Measurements from ENCODE around the gene PRPF39.
"Not testable (repeated sequence)": the region's sequence is repeated elsewhere in the genome, so short reads cannot be mapped to it uniquely, and the experiment has no call there.

Gene PRPF39

GRCh38 chr14:45140661-45141187 is 56.8 kb downstream of the PRPF39 start:
- no peak for DNase-seq

GRCh38 chr14:45142083-45142482 is 58.2 kb downstream of the PRPF39 start:
- not testable (repeated sequence) for DNase-seq

DNA sequence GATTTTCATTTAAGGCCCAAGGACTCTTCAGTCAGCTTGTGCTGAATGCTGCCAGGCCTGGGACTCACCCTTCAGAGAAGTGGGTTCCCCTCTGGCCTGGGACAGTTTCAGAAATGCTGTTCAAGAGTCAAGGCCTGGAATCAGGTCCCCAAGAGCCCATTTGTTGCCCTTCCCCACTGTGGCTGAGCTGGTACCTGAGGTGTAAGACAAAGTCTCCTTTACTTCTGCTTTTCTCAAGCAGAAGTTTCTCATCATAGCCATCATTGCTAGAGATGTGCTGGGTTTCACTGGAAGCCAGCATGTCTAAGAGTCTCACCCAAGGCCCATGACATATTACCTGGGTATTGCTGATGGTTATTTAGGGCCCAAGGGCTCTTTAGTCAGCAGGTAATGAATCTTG is 60.7 kb downstream of the PRPF39 start:
- no peak for DNase-seq

DNA sequence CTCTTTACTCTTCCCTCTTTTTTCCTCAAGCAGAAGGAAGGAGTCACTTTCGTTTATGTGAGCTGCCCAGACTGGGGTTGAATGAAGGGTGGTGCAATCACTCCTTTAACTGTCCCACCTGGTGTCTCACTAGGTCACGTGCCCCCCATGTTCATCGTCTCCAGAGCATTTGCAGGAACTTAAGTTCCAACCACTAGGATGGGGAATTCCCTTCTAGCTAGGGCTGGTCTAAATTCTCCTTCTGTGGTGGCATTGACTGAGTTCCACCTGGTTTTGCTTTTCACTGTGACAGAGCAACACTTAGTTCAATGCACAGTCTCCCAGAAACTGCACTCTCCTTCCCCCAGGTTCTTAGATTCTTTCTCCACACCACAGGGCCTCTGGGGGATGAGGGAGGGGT is 61.3 kb downstream of the PRPF39 start:
- DNase-seq: no peak

DNA sequence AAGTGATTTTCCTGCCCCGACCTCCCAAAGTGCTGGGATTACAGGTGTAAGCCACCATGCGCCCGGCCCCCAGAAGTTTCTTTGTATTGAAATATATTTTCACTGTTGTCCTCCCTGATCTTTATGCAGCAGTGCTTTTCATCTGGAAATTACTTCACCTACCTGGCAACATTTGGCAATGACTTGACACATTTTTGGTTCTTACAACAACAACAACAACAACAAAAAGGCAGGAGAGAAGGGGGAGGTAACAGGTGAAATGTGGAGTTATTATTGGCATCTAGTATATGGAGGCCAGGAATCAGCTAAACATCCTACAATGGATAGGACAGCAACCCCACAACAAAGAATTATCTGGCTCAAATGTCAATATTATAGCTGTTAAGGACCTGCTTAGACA is 65.7 kb downstream of the PRPF39 start:
- no peak for DNase-seq

DNA sequence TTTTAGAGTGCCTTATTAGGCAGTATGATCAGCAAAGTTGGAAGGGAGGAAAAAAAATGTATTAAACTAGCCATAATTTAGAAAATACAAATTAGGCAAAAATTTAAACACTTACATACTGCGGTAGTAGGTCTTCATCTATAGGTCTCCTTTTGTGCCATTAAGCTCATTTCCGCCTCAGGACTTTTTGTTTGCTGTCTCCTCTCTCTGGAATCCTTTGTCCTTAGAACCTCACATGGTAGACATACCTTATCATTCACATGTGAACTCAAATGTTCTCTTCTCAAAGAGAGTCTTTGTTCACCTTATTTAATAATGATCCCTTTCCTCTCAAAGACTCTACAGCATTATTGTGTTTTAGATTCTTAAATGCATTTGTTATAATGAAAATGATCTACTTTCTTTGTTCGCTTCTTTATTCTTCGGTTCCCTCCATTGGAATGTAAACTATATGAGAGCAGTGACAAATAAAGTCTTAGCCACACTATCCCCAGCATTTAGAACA is 66.5 kb downstream of the PRPF39 start:
- DNase-seq: no peak

GRCh38 chr14:45156067-45156466 is 72.2 kb downstream of the PRPF39 start:
- no peak for DNase-seq

Measured in RPMI8226 (cell line).